NCI-H82 treated with DMSO at 0.1 percent for 48 hours (cell line): ENCODE results near the gene RIMKLA.

Experiments
- DNase-seq: peaks from one replicate; lab custom pipeline; 2025; ENCODE audit not compliant: unreplicated experiment; lab: John Stamatoyannopoulos, UW

RIMKLA gene

GRCh38 chr1:42370876-42371549, 9.6 kb upstream of the RIMKLA start:
- no peak for DNase-seq

- DNase-seq = no peak
Observed at GRCh38 chr1:42372796-42373195, 7.8 kb upstream of the RIMKLA start.

- no peak for DNase-seq
Observed at GRCh38 chr1:42379794-42380585, 602 bp upstream of the RIMKLA start.

GRCh38 chr1:42381280-42381673, 685 bp downstream of the RIMKLA start:
- no peak for DNase-seq

- no peak for DNase-seq
Observed at GRCh38 chr1:42385283-42385682, 4.7 kb downstream of the RIMKLA start.

- DNase-seq = no peak
Observed at GRCh38 chr1:42386051-42386450, 5.5 kb downstream of the RIMKLA start.

GRCh38 chr1:42392255-42392654, 11.7 kb downstream of the RIMKLA start:
- no peak for DNase-seq

- no peak for DNase-seq
Observed at GRCh38 chr1:42392967-42393848, 12.6 kb downstream of the RIMKLA start.

GRCh38 chr1:42399315-42400100, 18.9 kb downstream of the RIMKLA start:
- DNase-seq = no peak

- DNase-seq = no peak
Observed at GRCh38 chr1:42403880-42404400, 23.3 kb downstream of the RIMKLA start.

- no peak for DNase-seq
Observed at GRCh38 chr1:42414551-42415496, 34.2 kb downstream of the RIMKLA start.

GRCh38 chr1:42417166-42417565, 36.6 kb downstream of the RIMKLA start:
- no peak for DNase-seq

GRCh38 chr1:42418516-42418915, 37.9 kb downstream of the RIMKLA start:
- no peak for DNase-seq

- DNase-seq = peak; percentile 93
Observed at GRCh38 chr1:42419126-42419821, 38.7 kb downstream of the RIMKLA start.

- DNase-seq = no peak
Observed at GRCh38 chr1:42420121-42420520, 39.5 kb downstream of the RIMKLA start.

GRCh38 chr1:42420911-42421585, 40.5 kb downstream of the RIMKLA start:
- DNase-seq = peak; percentile 99

- DNase-seq = peak; percentile 45
Observed at GRCh38 chr1:42422737-42423136, 42.1 kb downstream of the RIMKLA start.

GRCh38 chr1:42423681-42424080, 43.1 kb downstream of the RIMKLA start:
- DNase-seq = peak; percentile 71
